ENCODE results near the gene IRF1.

The IRF1 gene

DNA sequence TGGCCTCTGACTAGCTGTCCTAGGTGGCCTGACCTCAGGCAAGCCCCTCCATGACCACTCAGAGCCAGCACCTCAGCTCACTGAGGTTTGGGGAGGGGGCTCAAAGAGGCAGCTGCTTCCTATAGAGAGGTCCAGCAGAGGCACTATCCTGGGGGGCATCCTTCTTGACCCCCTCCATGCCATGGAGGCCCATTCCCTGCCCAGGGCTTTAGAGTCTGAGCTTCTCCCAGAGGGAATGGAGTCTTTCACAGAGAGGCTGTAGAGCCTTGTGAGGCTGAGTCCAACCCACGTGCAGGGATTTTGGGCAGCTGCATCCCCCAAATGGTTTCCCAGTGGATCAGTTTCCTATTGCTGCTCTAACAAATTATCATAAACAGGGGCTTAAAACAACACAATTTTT is 16.9 kb downstream of the IRF1 start:
- no peak for DNase-seq

DNA sequence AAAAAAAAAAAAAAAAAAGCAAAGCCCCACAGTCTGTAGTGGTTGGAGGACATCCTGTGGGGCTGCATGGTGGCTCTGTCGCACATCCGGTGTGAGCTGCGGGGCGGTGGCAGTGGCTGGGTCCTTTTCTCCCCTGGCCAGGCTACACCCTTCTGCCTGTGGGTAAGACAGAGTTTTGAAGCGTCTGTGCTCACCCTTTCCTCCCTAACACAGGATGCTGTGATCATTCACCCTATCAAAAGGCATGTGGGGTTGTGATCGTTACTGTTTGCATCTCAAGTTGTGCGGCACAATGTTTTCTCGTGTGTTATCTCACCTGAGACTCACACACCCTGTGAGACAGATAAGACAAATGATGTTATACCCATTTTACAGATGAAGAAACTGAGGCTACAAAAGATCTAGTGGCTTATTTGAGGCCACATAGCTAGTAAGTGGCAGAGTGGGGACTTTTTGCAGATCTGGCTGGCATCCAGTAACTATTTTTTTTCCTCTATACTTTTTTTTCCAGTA is 17.5 kb downstream of the IRF1 start:
- DNase-seq: no peak

DNA sequence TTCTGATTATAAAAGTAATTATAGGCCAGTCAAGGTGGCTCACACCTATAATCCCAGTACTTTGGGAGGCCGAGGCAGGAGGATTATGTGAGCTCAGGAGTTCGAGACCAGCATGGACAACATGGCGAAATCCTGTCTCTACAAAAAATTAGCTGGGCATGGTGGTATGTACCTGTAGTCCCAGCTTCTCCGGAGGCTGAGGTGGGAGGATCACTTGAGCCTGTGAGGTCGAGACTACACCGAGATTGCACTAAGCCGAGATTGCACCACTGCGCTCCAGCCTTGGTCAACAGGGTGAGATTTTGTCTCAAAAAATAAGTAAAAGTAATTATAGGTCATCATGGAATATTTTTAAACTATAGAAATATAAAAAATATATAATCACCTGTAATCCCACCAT is 18.1 kb downstream of the IRF1 start:
- no peak for DNase-seq

DNA sequence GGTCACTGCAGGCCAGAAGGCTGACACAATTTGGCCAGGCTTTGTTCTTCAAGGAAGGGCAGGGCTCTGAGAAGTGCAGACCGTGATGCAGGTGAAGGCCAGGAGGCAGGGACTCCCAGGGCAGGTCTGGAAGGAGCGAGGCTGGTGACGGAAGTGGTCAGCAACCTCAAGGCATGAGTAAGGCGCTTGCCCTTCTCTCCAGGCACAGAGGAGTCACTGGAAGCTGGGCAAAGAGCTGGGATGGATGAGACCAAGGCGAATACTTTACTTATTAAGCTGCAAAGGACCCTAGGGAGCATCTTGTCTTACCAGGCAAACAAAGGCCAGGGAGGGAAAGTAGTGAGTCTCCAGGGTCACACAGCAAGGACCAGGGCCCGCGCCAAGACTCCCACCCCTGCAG is 18.6 kb downstream of the IRF1 start:
- DNase-seq: no peak

DNA sequence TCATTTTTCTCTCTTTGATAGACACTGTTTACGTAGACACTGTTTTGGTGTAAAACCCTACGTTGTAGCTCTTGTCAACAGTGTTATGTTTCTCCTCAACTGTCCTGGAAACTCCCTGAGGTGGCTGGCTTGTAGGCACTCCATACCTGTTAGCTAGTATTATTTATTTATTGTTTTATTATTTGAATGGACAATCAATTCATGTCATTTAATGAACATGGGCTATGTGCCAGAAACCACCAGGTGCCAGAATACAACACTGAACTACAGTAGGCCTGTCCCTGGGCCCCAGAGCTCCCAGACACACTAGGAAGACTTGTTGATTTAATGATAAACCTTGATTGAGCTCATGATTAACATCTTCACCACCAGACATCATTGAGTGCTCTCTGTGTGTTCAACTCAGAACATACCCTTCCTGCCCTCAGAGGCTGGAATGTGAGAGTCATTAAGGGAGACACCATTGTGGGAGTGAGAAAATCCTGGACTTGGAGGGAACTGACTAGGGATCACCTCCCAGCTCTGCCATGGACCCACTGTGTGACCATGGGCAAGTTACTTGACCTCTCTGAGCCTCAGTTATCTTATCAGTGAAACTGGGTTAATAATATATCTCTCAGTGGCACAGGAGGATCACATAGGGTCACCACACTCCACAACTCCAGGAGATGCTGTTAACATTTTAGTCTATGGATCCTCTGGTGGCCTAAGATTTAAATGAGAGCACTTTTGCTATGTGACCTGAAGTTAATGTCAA is 19.2 kb downstream of the IRF1 start:
- peak; percentile 9 for DNase-seq

DNA sequence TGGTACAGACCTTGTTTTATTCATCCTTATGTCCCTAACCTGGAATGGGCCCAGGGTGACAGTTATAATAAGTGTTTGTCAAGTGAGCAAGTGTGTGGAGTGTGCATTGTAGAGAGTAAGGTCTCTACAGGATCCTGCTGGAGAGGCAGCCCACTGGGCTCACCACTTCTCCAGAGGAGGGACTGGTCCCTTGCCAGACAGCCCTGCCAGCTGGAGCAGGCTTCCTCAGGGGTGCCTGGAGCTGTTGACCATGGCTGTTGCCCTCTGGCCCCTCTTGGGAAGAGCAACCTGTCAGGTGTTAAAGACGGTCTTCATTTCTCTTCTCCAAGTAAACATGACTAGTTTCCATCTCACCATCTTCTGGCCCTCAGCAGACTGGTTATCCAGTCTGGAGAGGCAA is 20.0 kb downstream of the IRF1 start:
- no peak for DNase-seq

DNA sequence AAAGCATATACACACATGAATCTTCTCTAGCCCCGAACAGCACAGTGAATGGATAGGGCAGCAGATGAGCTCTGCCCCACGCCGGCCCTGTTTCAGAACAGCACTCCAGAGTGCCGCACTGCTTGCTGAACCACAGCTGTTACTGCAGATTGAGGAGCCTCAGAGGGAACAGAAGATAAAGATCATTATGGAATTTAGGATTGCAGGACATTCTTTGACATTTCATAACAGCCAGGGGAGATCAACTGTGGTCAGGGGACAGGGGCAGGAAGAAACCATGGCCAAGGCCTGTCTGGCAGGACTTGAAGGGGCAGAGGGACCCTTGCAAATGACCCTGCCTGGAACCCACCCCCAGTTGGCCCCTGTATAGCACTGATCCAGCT is 20.6 kb downstream of the IRF1 start:
- peak; percentile 12 for DNase-seq

DNA sequence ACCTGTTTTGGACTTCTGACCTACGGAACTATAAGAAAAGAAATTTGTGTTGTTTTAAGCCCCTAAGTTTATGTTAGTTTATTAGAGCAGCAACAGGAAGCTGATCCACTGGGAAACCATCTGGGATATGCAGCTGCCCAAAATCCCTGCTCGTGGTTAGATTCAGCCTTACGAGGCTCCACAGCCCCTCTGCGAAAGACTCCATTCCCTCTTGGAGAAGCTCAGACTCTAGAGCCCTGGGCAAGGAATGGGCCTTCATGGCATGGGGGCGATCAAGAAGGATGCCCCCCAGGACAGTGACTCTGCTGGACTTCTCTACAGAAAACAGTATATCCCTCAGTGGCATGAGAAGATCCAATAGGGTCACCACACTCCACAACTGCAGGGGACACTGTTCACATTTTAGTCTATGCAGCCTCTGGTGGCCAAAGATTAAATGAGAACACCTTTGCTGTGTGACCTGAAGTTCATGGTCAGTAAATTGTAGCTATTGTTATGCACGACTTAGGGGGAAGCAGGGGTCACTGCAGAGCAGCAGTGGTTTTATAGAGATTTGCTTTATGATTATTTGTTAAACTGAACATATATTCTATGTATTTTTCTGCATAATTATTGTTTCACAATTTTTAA is 21.1 kb downstream of the IRF1 start:
- DNase-seq: peak; percentile 25

DNA sequence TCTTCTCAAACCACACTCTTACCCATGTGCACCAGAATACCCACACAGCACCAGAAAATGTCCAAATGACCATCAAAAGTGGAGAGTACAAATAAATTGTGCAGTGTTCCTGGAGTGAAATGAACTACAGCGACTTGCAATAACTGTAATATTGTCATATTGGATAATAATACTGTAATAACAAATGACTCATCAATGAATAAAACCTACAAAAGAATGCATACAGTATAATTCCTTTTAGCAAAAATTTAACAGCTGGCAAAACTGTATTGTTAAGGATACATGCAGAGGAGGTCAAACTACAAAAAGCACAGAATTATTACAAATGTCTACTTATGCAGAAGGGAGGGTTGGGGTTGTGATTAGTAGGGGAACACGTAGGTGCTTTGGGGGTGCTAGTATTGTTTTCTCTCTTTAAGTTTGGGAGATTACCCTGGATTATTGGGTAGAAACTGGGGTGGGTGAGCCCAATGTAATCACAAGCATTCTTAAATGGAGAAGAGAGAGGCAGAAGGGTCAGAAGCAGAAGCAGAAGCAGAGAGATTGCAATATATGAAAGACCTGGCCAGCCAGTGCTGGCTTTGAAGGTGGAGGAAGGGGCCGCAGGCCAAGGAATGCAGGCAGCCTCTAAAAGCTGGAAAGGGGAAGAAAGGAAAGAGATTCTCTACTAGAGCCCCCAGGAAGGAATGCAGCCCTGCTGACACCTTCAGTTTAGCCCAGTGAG is 21.8 kb downstream of the IRF1 start:
- peak; percentile 12 for DNase-seq

DNA sequence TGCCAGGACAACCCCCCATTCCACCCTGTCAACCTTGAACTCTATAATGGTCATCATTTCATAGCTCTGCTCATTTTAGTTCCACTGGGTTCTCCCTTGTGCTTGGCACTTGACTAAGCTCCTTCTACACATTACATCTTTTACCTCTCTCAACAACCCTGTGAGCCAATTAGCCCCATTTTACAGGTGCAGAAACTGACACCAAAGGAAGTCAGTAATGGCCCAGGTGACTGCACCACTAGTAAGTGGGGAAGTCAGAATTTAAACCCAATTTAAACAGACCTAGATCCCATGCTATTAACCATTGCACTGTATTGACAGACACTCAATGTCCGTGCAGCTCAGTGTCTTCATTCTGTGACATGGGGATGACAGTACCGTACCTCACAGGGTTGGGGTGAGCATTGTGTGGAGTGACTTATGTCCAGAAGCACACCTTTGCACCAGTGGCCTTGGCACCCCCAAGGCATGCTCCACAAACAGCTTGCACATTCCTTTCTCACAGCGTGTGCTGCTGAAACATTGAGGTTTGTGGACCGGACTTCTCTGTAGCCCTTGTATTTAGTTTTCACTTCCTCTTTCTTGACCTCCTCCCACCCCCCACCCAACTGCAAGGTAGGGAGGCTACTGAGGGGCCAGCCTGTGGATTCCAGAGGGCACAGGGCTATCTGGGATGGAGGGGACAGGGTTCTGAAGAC is 23.1 kb downstream of the IRF1 start:
- peak; percentile 13 for DNase-seq

DNA sequence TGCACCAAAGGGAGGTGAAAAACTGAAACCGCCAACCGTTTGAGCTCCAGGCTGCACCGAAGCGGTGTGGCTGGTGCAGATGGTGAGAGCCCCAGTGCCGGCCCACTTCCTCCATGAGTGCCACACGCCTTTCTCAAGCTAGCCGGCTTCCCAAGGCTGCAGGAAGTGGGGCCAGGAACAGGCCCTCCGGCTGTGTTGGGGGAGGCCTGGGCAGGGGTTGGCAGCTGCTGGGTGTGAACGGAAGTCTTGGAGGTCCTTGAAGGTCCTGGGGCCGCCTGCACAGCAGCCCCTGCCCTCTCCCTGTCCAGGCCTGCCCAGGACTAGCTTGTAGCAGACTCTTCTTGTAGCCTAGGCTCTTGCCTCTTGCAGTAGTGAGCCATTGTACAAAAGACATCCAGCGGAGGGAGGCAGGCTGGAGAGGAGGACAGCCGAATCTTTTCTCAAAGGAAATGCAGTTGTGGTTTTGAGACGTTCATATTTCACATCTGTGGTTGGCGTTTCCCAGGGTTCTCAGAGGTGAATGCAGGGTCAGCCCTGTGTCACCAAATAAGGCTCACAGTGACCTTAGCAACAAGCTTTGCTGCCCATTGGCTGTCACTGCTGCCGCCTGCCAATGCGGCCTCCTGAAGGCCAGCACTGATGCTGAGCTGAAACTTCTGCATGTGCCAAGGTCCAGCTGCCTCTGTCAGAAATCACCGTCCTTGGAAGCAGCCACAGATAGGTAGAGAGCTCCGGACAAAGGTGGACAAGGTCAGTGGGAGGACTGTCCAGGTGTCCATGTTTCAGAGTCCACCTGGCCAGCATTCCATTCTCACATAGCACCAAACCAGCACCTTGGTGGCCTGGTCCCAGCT is 23.9 kb downstream of the IRF1 start:
- peak; percentile 73 for DNase-seq

DNA sequence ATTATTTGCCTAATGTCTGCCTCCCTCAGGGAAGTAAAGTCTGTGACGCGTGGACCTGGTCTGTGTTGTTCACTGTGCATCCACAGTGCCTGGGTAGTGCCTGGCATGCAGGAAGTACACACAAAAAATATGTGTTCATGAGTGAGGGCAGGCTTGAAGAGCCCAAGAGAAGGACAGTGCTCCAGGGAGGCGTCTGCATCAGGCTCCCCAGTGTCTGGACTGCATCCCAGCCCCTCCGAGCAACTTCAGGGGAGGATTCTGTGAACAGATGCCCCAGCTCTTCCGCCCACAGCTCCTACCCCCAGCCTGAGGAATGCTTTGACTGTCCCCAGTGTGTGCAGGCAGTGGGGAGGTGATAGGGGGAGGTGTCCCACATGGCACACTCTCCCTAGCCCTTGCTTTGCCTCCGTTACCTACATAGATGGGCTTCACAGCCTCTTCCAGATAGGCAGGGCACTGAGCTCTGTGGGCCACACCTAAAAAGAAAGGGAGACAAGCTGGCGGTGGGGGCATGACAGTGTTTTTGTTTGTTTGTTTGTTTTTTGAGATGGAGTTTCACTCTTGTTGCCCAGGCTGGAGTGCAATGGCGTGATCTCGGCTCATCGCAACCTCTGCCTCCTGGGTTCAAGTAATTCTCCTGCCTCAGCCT is 25.4 kb downstream of the IRF1 start:
- DNase-seq: peak; percentile 22

DNA sequence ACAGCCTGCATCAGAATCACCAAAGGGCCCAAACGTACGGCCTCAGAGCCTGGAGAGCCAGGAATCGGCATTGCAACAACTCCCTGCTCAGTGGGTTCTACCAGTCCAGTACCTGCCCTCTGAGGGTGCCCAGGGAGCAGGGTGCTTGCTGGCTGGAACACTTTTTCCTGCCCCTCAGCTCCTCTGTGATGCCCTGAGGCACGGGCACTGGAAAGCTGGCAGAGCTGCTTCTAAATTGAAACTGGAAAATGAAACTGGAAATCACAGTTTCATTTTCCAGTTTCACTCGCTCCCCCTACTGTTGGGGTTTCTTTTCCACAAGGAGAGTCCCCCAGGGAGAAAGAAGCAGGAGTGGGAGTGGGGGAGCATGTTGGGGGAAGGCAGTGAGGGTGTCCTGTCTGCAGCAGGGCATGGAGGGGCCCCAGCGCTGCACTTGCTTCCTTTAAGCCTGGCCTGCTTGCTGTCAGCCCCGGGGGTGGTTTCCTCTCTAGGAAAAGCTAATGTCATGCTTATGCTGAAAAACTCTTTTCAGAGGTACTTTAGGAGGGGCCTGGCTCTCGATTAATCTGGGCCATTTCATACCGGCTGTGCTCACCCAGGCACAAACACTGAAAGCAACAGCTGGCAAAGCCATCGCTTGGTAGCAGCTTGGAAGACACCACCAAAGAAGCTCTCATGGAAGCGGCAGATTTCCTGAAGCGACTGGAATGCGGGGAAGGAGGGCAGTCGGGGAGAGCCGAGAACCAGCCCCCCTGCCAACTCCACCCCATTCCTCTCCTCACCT is 26.2 kb downstream of the IRF1 start:
- DNase-seq: no peak

DNA sequence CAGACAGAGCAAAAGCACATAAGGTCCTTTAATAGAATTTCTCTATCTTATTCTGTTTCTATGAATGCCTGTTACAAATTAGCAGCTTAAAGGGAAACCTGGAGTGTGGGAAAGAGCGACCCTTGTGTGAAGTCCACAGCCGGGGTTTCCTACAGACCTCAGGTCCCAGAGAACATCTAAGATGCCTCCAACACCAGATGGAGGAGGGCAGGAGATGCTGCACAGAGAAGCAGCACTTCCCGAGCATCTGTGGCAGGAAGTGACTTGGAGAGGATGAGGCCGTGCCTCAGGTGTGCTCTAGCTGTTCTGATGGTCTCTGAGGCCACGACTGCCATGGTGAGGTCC is 26.8 kb downstream of the IRF1 start:
- DNase-seq: no peak

DNA sequence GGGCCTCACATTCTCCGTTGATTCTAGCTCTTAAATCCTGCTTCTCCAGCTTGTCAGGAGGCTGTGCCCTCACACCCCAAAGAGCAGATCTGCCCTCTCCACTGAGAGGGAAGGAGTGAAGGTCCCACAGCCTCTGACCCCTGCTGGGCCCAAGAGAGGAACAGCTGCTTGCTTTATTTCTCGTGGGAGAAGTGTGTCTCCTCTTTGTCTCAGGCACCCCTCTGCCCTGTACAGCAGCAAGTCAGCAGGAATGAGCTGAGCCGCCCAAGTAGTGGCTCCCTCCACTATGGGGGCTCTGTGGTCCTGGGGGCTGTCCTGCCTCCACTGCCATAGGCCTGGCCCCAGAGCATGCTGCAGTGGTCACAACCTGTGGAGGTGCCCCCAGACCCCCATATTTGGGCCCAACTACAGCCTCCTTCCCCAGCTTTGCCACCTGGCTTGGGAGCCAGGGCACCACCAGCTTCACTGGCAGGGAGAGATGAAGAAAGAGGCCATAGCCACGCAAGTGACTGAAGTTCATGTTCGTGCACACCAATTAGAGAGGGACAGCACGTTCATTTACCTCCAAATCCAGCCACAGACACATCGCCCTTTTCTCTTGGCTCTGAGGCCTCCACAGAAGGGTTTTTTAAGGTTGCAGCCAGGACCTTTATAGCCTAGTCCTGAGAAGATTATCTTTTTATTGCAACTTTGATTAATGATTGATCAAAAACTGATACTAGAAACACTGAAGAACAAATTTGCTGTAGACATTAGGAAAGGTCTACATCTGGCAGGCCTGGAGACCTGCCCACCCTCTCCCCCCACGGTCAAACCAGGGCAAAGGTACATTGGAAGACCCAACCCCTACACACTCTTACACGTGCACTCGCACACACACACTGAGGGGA is 27.5 kb downstream of the IRF1 start:
- DNase-seq: no peak

DNA sequence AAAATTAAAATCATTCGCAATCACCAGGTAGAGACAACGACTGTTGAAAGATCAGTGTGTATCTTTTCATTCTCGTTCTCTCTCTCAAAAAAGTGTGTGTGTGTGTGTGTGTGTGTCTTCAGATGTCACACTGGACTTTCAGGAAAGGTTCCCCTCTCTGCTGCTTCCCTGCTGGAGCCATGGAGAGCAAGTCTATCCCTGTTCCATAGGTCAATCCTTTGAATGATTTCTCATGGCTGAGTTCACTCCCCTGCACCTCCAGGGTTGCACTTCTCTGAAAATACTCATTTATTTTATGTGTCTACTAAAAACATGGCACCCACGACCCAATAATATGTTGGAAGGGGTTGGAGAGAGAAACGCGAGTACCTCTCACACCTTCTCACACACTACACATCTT is 28.2 kb downstream of the IRF1 start:
- DNase-seq: no peak

DNA sequence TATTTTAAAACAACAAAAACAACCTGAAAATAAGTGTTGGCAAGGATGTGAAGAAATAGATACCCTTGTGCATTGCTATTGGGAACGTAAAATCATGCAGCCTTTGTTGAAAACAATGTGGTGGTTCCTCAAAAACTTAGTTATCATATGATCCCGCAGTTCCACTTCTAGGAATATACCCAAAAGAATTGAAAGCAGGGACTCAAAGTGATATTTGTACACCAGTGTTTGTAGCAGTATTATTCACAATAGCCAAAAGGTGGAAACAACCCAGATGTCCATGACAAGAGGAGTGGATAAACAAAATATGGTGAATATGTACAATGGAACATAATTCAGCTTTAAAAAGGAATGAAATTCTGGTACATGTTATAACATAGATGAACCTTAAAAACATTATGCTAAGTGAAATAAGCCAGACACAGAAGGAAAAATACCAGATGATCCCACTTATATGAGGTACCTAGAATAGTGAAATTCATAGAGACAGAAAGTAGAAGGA is 29.0 kb downstream of the IRF1 start:
- DNase-seq: no peak

DNA sequence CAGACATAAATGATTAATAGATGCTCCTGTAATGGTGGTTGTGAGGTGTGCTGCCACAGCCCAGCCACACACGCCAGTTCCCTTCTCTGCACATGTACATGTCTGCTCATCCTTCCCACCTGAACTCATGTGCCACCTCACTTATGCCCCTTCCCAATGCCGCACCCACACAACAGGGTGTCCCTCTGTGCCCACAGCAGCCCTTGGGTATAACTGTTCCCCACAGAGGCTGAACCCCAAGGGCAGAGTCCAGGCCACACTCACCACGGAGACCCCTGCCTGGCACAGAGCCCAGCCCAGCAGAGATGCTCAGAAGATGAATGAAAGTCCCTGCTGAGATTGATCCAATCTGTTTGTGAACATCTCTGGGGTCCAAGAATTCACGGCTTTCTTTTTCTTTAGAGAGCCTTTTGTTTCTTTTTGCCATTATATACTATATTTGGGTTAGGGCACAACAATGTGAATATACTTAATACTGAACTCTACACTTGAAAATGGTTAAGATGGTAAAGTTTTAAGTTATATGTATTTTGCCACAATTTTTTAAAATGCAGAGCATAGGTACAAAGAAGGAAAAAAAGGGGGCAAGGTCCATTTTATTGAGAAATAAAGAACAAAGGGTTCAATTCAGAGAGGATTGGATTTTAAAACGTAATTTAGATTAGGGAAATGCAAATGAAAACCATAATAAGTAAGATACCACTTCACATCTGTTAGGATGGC is 29.6 kb downstream of the IRF1 start:
- no peak for DNase-seq
